ENCODE data around the gene ATP6V1G2.
"Not testable (repeated sequence)": the region's sequence is repeated elsewhere in the genome, so short reads cannot be mapped to it uniquely, and the experiment has no call there.

The ATP6V1G2 gene

DNA sequence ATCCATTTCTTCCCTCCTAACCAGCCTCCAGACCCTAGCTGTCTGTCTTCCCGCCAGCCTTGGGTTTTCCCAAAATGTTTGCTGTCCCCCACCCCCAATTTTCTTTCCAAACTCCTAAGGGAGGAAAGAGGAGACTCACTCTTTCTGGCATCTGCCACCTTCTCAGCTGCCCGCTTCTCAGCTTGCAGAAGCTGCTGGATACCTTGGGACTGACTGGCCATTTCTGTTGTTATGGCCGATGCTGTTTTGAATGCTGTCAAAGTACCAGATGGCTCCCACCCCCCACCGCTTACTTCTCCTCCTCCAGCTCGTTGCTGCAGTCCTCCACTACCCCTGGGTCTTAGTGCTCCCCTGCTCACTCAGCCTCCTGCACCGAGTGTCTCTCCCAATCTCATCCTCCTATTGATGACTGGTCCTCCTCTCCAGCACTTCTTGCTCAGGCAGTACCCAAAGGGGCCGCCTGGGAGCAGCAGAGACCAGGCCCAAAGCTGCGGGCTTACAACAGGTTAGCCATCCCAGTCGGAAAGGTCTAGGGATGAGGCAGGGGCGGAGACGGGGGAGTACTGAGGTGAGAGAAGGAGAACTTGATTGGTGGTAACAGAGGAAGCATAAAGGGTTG is at the start of gene ATP6V1G2:
ATP6V1G2 (minus strand) TSS at position 270 of the 619 bp plus-strand sequence; CDS start at position 221, 49 bp downstream.
- no peaks in the 10 kb centered on the region for H3K36me3 ChIP-seq (ENCODE audit: insufficient read depth, low read length)
- peak within 1 kb of the TSS; percentile 46; the same call in 1 of the 2 replicates for H3K9ac ChIP-seq (ENCODE audit: low read depth, low read length)
- H3K4me1 ChIP-seq (ENCODE audit: insufficient read depth, low read length), result peaks cover 6% of the 10 kb centered on the region
- H3K9me3 ChIP-seq (ENCODE audit: control insufficient read depth, insufficient read depth, low read length), result no peaks in the 10 kb centered on the region

DNA sequence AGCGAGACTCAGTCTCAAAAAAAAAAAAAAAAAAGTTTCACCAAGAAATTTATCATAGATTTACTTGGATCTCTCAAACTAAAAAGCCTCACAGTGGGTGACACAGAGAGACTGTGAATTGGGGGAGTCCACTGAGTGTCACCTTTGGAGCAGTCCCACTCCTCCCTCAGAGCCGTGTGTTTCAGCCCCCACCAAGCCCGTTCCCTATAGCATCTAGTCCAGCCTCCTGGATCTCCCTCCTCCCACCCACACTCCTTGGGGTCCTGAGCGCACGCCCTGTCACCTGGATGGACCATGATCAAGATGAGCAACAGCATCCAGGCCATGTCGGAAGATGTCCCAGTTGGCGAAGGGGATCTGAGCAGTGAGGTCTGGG is 46.0 kb upstream of the ATP6V1G2 start:
- no peaks in the 10 kb centered on the region for H3K36me3 ChIP-seq (ENCODE audit: insufficient read depth, low read length)
- peaks cover 6% of the 10 kb centered on the region; the same call in 1 of the 2 replicates for H3K4me1 ChIP-seq (ENCODE audit: insufficient read depth, low read length)
- H3K9ac ChIP-seq (ENCODE audit: low read depth, low read length), result no peak overlapping the region
- H3K9me3 ChIP-seq (ENCODE audit: control insufficient read depth, insufficient read depth, low read length), result no peaks in the 10 kb centered on the region

DNA sequence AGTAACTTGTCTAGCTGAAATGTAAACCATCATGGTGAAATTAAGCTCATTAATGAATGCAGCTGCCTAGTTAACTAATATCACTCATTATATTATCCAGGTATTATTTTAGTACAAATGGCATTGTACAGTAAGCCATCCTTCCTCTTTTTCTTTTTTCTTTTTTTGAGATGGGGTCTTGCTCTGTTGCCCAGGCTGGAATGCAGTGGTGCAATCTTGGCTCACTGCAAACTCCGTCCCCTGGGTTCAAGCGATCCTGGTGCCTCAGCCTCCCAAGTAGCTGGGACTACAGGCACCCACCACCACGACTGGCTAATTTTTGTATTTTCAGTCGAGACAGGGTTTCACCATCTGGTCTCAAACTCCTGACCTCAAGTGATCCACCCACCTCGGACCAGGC is 44.3 kb upstream of the ATP6V1G2 start:
- H3K9me3 ChIP-seq (ENCODE audit: control insufficient read depth, insufficient read depth, low read length); H3K36me3 ChIP-seq (ENCODE audit: insufficient read depth, low read length); H3K9ac ChIP-seq (ENCODE audit: low read depth, low read length); H3K4me1 ChIP-seq (ENCODE audit: insufficient read depth, low read length): not testable (repeated sequence)

DNA sequence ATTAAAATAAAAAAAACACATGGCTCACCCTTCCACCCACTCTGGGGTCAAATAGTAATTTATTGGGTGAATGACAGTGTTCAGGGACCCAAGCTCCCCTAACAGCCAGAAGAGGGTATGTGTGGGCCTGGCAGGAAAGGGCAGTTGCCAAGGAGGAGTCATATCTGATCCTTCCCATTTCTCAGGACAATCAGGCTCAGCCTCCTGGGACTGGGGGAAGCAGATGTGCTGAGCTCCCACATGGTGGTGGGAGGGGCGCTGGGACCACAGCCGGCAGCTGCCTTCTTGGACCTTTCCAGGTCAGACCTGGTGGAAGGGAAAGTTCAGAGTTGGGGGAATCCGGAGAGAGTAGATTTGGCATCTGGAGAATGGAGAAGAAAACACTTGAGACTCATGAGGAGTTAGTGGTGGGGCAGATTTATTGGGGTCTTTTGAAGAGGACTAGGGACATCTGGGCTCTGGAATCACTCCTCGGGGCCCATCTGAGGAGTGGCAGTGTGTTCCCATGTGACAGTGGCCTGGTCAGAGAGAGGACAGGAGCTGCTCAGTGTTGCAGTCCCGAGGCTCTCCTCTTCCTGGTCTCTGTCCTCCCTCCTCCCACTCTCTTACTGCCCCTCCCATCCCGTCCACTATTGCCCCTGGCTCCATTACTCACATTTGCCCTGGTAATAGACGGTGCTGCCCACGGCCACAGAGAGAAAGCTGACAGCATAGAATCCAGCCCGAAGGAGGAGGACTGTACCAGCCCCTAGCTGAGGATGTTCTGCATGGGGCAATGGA is 42.7 kb upstream of the ATP6V1G2 start:
- no peaks in the 10 kb centered on the region for H3K9me3 ChIP-seq (ENCODE audit: control insufficient read depth, insufficient read depth, low read length)
- H3K4me1 ChIP-seq (ENCODE audit: insufficient read depth, low read length), result peaks cover 6% of the 10 kb centered on the region; the same call in 1 of the 2 replicates
- H3K9ac ChIP-seq (ENCODE audit: low read depth, low read length), result no peak overlapping the region
- no peaks in the 10 kb centered on the region for H3K36me3 ChIP-seq (ENCODE audit: insufficient read depth, low read length)

DNA sequence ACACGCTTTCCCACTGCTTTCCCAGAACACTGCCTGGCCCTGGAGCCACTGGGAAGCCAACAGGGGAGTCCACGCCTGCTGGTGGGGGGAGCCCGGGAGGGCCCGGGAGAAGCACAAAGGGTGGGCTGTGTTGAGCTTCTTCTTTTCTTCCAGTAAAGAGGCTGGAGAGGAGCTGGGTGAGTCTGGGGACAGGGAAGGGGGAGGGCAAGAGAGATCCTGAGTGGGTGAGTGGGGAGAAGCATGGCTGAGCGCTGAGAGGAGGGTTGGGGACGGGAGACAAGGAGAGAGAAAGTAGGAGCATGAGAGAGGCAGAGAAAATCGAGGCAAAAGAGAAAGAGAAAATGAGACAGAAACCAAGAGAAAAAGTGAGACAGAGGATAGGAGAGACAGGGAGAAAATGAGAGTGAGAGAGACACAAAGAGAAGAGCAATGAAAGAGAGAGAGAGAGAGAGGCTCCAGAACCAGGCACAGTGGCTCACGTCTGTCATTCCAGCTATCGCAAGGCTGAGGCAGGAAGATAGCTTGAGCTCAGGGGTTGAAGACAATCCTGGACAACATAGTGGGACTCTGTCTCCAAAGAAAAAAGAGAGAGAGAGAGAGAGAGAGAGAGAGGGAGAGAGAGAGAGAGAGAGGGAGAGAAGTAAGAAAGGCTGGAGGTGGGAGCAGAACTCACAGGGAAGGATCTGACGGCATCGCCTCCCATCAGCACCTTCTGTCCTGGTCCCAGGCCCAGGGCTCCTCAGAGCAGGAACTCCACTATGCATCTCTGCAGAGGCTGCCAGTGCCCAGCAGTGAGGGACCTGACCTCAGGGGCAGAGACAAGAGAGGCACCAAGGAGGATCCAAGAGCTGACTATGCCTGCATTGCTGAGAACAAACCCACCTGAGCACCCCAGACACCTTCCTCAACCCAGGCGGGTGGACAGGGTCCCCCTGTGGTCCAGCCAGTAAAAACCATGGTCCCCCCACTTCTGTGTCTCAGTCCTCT is 41.7 kb upstream of the ATP6V1G2 start:
- Histone ChIP-seq H3K4me1 (ENCODE audit: insufficient read depth, low read length) (peaks cover 6% of the 10 kb centered on the region; the same call in 1 of the 2 replicates), H3K36me3 (ENCODE audit: insufficient read depth, low read length) (no peaks in the 10 kb centered on the region), H3K9ac (ENCODE audit: low read depth, low read length) (no peak overlapping the region), H3K9me3 (ENCODE audit: control insufficient read depth, insufficient read depth, low read length) (no peaks in the 10 kb centered on the region)

DNA sequence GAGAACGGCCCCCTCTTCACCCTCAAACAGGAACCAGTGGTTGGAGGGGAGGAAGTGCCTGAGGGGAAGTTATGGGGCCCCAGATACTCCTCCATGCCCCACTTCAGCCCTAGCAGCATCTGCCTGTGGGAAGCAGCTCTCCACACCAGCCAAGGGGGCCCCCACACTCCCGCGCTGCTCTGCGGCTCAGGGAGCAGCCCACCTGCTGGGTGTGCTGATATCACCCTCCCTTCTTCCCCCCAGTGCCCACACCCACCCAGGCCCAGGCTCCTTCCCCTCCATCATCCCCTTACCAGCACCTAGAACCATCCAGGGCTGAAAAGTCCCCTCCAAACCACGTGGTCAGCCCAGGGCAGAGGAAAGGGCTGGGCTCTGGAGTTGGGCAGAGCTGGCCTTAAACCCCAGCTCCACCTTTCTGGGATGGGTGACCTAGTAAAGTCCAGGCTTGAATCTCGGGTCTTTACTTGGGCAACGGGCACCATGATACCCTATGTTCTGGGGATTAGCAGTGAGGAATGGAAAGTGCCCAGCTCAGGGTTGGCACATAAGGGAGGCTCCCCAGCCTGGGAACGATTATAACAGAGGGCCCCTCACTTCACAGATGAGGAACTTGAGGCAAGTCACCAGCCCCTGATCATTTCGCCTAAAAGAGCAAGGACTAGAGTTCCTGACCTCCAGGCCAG is 40.3 kb upstream of the ATP6V1G2 start:
- no peaks in the 10 kb centered on the region for H3K36me3 ChIP-seq (ENCODE audit: insufficient read depth, low read length)
- no peak overlapping the region for H3K9ac ChIP-seq (ENCODE audit: low read depth, low read length)
- H3K9me3 ChIP-seq (ENCODE audit: control insufficient read depth, insufficient read depth, low read length), result no peaks in the 10 kb centered on the region
- H3K4me1 ChIP-seq (ENCODE audit: insufficient read depth, low read length), result peaks cover 15% of the 10 kb centered on the region; the same call in 1 of the 2 replicates

DNA sequence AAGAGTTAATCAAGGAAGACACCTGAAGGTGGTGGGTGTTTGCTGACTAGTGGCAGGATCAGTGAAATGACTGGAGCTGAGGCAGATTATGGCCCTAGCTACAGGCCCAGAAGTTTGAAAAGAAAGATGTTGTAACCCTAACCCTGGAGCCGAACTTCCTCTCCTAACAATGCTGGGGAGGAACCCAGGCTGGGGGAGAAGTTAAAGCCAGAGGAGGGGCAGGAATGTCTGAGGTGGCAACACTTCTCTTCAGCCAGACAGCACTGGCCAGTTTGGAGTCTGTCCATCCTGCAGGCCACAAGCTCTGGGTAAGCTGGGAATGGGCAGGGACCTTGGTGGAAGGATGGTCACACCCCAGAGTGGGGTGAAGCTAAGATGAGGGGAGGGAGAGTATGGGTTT is 39.6 kb upstream of the ATP6V1G2 start, which contains the start of gene LST1:
LST1 (plus strand) TSS at position 270 of the 400 bp plus-strand sequence. CDS start 1,023 bp downstream, outside the sequence.
- Histone ChIP-seq H3K4me1 (ENCODE audit: insufficient read depth, low read length) (peaks cover 15% of the 10 kb centered on the region; the same call in 1 of the 2 replicates), H3K36me3 (ENCODE audit: insufficient read depth, low read length) (no peaks in the 10 kb centered on the region)

DNA sequence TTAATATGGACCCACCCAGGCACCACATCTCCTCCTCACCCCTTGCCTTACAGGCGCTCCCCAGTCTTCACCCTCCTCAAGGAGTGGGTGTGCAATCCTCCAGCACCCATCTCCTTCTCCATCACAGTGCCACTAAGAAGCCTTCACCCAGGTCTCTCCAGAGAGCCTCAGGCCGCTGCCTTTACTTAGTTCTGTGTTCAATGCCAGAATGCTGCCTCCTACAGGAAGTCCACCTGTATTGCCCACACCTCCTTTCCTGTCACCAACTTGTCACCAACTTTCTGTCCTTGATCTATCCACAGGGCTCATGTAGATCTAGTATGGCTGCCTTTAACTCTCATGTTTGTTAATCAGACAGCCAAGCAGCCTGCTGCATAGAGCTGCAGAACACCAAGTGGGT is 39.1 kb upstream of the ATP6V1G2 start:
- peaks cover 15% of the 10 kb centered on the region; the same call in 1 of the 2 replicates for H3K4me1 ChIP-seq (ENCODE audit: insufficient read depth, low read length)
- H3K36me3 ChIP-seq (ENCODE audit: insufficient read depth, low read length), result no peaks in the 10 kb centered on the region
- no peaks in the 10 kb centered on the region for H3K9me3 ChIP-seq (ENCODE audit: control insufficient read depth, insufficient read depth, low read length)
- no peak overlapping the region for H3K9ac ChIP-seq (ENCODE audit: low read depth, low read length)

More for the DNA sequence above, 39.6 kb upstream of the ATP6V1G2 start, which contains the start of gene LST1:
- no peaks in the 10 kb centered on the region for H3K9me3 ChIP-seq (ENCODE audit: control insufficient read depth, insufficient read depth, low read length)
- no peak within 1 kb of the TSS for H3K9ac ChIP-seq (ENCODE audit: low read depth, low read length)

DNA sequence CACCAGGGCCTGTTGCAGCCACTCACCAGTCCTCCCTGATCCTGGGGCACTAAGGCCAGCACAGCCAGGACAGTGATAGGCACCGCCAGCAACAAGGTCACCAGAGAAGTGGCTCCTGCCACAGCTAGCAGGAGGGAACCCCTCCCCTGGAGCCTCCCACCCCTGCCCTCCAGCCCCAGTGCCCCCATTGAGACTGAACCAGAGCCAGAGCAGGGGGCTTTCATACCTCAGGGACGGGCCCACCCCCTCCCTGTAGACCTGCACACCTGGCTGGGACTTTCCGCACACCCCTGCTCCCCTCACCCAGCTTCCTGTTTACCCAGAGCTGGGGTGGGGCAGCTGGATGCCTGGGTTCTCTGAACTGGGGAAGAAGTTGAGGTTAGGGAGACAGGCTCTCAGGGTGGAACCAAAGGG is 35.8 kb upstream of the ATP6V1G2 start, which contains the start of gene LTB:
LTB (minus strand) TSS at position 195 of the 414 bp plus-strand sequence; CDS start at position 188, 7 bp downstream.
- Histone ChIP-seq H3K4me1 (ENCODE audit: insufficient read depth, low read length) (peaks cover 28% of the 10 kb centered on the region), H3K9ac (ENCODE audit: low read depth, low read length) (peak within 1 kb of the TSS; percentile 71), H3K36me3 (ENCODE audit: insufficient read depth, low read length) (no peaks in the 10 kb centered on the region), H3K9me3 (ENCODE audit: control insufficient read depth, insufficient read depth, low read length) (no peaks in the 10 kb centered on the region)

DNA sequence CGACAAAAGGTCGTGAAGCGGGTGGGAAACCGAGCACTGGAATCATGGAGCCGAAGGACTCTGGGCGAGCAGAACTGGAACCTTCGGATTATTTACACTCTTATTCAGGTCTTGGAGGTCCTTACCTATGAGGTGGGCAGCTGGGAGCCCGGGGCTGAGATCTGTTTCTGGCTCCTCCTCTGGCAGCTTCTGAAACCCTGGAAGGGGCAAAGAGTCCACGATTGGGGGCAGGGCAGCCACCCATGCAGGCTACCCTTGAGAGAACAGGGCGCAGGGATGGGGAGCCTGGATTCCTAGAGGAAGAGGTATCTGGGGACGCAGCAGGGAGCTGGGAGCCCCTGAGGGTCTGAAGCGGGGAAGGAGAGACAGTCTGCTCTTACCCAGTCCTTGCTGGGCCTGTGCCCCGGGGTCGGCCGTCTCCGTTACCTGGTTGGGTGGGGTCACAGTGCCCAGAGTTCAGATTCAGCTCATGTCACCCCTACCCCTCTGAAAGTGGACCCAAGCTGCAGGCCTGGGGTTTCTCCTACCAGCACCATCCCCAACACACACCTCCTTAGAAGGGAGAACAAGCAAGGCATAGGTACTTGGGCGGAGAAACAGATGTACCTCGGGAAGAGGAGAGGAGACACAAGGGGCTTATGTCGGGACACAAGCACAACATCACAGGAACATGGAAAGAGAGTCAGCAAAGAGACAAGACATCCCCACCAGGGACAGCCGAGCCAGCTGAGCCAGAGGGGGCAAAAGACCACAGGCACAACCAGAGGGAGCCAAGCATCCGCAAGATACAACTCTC is 35.2 kb upstream of the ATP6V1G2 start:
- Histone ChIP-seq H3K9ac (ENCODE audit: low read depth, low read length) (peak overlapping the region; percentile 71), H3K4me1 (ENCODE audit: insufficient read depth, low read length) (peaks cover 28% of the 10 kb centered on the region), H3K9me3 (ENCODE audit: control insufficient read depth, insufficient read depth, low read length) (no peaks in the 10 kb centered on the region), H3K36me3 (ENCODE audit: insufficient read depth, low read length) (no peaks in the 10 kb centered on the region)

DNA sequence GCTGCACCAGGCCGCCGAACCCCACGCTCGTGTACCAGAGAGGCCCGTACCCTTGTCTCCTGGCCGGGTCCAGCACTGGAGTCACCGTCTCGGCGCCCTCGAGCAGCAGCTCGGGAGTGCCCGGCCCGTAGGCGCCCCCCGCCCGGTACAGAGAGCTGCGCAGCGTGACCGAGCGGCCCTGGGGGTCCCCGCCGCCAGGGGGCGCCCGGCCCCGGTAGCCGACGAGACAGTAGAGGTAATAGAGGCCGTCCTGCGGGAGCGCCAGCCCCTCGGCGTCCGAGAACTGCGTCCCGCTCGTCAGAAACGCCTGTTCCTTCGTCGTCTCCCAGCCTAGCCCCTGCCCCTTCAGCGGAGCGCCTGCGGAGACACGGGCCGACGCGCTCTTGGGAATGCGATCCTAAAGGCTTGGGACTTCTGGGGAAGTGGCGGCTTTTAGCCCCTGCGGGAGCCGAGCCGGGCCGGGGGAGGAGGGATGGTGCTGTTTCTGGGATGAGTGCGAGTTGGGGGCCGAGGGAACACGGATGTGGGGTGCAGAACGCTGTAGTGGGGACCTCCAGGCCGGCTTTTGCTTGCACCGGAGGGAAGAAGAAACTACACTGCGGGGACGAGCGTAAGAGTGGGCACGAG is 34.5 kb upstream of the ATP6V1G2 start:
- Histone ChIP-seq H3K9ac (ENCODE audit: low read depth, low read length) (peak overlapping the region; percentile 71), H3K9me3 (ENCODE audit: control insufficient read depth, insufficient read depth, low read length) (no peaks in the 10 kb centered on the region), H3K4me1 (ENCODE audit: insufficient read depth, low read length) (peaks cover 28% of the 10 kb centered on the region), H3K36me3 (ENCODE audit: insufficient read depth, low read length) (no peaks in the 10 kb centered on the region)

DNA sequence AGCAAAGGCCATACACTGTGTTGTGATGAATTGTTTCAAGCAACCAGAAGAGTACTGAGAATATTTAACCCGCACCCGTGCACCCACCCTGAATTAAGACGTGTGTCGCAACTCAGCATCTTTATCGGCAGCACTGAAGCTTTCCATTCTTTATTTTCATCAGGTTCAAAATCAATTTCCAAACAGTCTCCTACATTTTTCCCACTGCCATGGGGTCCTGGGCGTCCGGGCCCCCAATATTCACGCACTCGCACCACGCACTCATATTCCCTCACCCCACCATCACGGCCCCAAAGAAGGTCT is 34.0 kb upstream of the ATP6V1G2 start:
- H3K4me1 ChIP-seq (ENCODE audit: insufficient read depth, low read length), result peaks cover 28% of the 10 kb centered on the region
- H3K9me3 ChIP-seq (ENCODE audit: control insufficient read depth, insufficient read depth, low read length), result no peaks in the 10 kb centered on the region
- H3K9ac ChIP-seq (ENCODE audit: low read depth, low read length), result peak overlapping the region; percentile 71; the same call in 1 of the 2 replicates

More for the DNA sequence above, 34.0 kb upstream of the ATP6V1G2 start:
- no peaks in the 10 kb centered on the region for H3K36me3 ChIP-seq (ENCODE audit: insufficient read depth, low read length)
